Neural cell (in vitro differentiated cells): ENCODE results near the gene CCL15.

Experiments used
- CTCF ChIP-seq: fragments of 450-650 bp; IDR thresholded peaks from 2 replicates; pipeline ENCODE4 v1.5.1; 2014; ENCODE audit warnings: antibody characterized with exemption, mild to moderate bottlenecking, moderate library complexity; ENCODE audit not compliant: poor library complexity, severe bottlenecking
- EP300 ChIP-seq: fragments of 450-650 bp; conservative IDR thresholded peaks from 2 replicates; pipeline ENCODE4 v1.6.1; 2014; ENCODE audit warnings: antibody characterized with exemption, mild to moderate bottlenecking, moderate library complexity; ENCODE audit not compliant: poor library complexity, severe bottlenecking
- EZH2 ChIP-seq: fragments of 200-600, 300-800 bp; shearing (Covaris generic), sonication (generic); IDR thresholded peaks from 2 replicates; pipeline ENCODE4 v1.6.1; 2014; ENCODE audit warnings: antibody characterized with exemption, low read length, borderline replicate concordance, mild to moderate bottlenecking; ENCODE audit not compliant: insufficient read depth, poor library complexity, severe bottlenecking
- MXI1 ChIP-seq: fragments of 450-650 bp; conservative IDR thresholded peaks from 2 replicates; pipeline ENCODE4 v1.6.1; 2014; ENCODE audit warnings: antibody characterized with exemption, mild to moderate bottlenecking; ENCODE audit not compliant: poor library complexity, severe bottlenecking
- POLR2AphosphoS5 ChIP-seq: IDR thresholded peaks from 2 replicates; pipeline ENCODE4 v1.6.1; 2012
- RAD21 ChIP-seq: fragments of 450-650 bp; conservative IDR thresholded peaks from 2 replicates; pipeline ENCODE4 v1.6.1; 2014; ENCODE audit warnings: antibody characterized with exemption, mild to moderate bottlenecking, moderate library complexity
- TAF1 ChIP-seq: IDR thresholded peaks from 2 replicates; pipeline ENCODE4 v1.6.1; 2012; ENCODE audit warnings: low read depth

DNA sequence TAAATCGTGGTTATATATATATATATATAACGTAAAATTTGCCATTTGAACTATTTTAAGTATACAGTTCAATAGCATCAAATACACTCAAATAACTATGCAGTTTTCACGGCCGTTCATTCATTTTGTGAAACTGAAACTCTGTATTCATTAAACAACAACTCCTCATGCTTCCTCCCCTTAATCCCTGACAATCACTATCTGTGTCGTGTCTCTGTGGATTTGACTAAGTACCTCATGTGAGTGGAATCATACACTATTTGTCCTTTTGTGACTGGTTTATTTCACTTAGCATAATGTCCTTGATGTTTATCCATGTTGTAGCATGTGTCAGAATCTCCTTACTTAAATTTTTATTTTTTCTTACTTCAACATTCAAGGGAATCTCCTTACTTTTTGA is 13.6 kb upstream of the CCL15 start:
- TF ChIP-seq TAF1 (no peak), CTCF (no peak), RAD21 (no peak), POLR2AphosphoS5 (no peak), MXI1 (no peak), EZH2 (no peak), EP300 (no peak)
